Activated gamma-delta T cell treated with anti-CD3 and anti-CD28 coated beads, Interleukin-2, amount 50 U/mL, for 16 hours (primary cell): ENCODE results near the gene ATL1.
"Not testable (repeated sequence)": the region's sequence is repeated elsewhere in the genome, so short reads cannot be mapped to it uniquely, and the experiment has no call there.

Experiments used
- DNase-seq: peaks from one replicate; pipeline ENCODE4 v3.0.0-alpha.2; 2020; ENCODE audit warnings: low read depth

The ATL1 gene

DNA sequence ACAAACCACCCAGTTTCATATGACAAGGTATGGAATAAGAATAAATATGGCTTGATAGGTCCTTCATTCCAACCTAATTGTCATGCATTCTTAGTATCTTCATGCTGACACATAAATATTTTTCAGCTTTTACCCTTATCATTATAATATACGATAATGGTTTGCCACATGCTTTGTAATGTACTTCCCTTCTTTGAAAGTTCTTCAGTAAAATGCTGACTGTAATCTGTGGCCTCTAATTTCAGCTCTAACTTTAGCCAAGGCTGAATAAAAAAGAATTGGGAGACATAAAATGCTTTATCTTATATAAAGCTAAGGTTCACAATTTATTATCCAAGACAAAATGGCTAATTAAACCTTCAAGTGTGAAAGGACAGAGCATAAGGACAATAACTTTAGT lies 24.9 kb upstream of the ATL1 start:
- no peak for DNase-seq

DNA sequence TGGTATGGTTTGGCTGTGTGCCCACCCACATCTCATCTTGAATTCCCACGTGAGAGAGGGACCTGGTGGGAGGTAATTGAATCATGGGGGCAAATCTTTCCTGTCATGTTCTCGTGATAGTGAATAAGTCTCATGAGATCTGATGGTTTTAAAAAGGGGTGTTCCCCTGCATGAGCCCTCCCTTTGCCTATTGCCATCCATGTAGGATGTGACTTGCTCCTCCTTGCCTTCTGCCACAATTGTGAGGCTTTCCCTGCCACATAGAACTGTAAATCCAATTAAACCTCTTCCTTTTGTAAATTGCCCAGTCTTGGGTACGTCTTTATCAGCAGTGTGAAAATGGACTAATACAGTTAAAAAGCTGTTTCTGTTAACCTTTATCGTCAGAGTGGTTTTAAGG lies 21.9 kb upstream of the ATL1 start:
- DNase-seq, result not testable (repeated sequence)

DNA sequence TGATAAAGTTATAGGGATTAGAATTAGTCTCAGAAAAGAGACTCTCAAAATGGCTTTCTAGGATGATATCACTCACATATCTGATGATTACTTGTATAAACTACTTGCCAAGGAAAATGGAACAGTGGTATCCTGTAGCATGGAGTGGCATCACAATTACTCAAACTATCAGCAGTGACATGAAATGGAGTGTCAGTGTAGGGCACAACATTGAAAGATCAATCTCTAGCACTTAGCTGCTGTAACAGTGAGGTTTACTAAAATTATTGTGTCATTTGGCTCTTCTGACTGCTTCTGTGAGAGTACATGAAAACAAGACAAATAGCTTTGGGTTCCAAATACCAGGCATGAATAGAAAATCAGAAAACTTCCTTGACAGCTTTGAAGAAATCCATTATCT lies 20.9 kb upstream of the ATL1 start:
- no peak for DNase-seq

DNA sequence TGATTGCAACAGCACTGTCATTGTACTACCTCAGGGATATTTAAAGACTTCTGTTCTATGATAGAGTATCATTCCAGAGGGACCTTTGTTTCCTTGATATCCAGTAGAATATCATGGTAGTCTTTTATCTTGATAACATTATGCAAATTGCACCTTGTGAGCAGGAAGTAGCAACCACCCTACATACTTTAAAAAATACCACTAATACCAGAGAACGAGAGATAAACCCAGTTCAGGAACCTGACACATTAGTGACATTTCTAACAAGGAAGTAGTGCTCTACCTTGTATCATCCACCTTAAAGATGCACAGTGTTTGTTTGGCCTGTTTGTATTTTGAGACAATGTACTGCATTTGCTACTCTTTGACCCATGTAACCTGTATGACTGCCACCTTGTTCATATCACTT lies 18.8 kb upstream of the ATL1 start:
- DNase-seq, result no peak

DNA sequence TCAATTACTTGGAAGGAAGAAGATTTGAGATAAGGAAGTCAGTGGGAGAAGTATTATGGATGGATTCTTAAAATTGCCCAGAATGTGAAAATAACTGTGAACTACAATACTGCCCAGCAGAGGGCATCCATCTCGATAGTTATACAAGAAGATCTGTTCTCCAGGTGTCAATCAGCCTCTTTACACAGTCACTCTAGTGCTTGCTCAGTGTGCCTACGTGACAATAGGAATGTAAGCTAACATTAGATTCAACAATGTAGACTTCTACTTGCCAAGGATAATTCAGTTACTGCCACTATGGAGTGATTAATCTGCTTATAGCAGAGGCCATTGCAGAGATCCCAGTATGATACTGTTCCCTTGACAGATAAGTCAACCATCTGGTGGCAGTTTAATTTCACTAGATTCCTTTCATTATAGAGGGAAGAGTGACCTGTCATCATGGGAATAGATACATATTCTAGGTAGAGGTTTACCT lies 17.0 kb upstream of the ATL1 start:
- no peak for DNase-seq

DNA sequence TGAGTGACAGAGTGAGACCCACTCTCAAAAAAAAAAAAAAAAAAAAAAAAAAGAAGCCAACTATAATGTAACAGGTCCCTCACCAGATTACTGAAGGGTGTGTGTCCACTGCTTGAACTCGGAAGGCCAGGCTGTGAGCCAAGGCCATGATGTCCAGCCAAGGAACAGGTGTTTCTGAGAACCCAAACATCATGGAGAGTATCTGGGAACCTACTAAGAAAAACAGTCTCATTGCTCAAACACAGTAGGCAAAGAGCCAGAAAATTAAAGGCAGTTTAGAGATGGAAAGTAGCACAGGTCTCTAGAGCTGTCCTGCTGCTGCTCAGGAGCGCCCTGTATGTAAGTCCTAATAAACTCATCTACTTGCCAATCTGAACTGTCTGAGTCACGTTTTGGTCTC lies 15.0 kb upstream of the ATL1 start:
- no peak for DNase-seq

DNA sequence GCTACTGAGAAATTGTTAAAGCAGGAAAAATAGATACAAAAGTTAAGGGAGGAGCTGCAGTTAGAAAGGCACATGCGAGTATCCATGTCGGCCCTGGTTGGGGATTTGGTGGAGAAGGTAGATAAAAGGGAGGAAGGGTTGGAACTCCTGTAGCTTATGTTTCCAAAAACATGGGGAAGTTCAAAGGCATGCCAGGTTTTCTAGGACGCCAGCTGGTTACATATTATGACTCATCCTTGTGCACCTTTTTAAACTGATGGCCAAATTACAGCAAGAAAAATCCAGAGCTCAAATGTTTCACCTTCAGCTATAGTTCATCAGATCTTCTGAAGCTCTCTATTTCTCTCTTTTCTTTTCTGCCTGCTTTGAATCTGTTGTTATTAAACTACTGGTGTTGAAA lies 14.3 kb upstream of the ATL1 start:
- no peak for DNase-seq

DNA sequence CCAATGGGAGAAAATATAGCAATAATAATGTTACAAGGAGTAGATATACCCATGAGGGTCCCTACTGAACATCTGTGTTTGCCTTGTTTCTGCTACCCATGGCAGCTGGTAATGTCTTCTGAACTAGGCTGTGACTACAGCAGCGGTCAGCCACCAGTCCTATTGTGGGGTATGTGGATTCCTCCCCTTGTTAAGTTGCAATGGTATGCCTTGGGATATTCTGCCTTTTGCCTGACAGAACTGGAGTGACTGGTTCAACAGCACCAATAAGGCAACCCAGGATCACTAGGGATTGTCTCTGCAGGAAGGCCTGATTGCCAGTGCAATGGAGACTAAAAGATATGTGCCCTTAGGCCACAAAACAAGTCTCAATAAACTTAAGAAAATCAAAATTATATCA lies 9.7 kb upstream of the ATL1 start:
- no peak for DNase-seq

DNA sequence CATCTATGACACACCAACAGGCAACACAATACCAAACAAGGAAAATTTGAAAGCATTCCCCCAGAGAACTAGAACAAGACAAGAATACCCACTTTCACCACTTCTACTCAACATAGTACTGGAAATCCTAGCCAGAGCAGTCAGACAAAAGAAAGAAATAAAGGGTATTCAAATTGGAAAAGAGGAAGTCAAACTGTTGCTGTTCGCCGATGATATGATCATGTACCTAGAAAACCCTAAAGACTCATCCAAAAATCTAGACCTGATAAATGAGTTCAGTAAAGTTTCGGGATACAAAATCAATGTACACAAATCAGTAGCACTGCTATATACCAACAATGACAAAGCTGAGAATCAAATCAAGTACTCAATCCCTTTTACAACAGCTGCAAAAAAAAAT lies 8.1 kb upstream of the ATL1 start:
- no peak for DNase-seq

DNA sequence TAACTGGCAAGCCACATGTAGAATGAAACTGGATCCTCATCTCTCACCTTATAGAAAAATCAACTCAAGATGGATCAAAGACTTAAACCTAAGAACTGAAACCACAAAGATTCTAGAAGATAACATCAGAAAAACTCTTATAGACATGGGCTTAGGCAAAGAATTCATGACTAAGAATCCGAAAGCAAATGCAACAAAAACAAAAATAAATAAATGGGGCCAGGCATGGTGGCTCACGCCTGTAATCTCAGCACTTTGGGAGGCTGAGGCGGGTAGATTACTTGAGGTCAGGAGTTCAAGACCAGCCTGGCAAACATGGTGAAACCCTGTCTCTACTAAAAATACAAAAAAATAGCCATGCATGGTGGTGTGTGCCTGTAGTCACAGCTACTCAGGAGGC lies 7.1 kb upstream of the ATL1 start:
- not testable (repeated sequence) for DNase-seq

DNA sequence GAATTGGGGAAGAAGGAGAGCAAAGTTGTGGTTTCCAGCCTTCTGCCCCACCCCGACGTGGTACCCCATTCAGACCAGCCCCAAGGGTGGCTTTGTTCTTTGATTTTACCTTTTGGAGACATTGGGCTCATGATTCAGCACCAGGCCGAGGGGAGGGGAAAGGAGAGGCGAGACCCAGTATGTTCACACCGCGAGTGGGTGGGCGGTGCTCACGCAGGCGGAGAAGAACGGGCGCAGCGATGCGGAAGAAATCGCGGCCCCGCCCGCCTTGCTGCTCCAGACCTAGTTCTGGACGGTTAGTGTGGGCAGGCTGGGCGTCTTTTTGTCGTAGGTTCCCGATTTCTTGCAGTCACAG lies 963 bp downstream of the ATL1 start:
- DNase-seq, result peak; percentile 25

DNA sequence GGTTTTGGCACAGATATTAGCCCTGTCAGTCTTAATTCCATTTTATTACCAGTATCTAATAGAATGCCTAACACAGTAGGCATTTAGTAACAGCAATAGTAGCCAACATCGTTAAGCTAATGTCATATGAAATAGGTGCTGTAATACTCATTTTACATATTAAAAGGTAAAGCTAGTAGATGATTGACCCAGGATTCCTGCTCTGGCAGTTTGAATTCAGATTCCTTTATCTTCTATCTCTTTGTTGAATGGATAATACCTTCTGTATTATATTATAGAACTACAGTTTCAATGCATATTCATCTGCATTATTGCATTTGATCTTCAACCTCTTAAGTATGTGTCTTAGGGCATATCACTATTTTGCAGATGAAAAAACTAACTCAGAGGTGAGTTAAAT lies 2.9 kb downstream of the ATL1 start:
- no peak for DNase-seq

DNA sequence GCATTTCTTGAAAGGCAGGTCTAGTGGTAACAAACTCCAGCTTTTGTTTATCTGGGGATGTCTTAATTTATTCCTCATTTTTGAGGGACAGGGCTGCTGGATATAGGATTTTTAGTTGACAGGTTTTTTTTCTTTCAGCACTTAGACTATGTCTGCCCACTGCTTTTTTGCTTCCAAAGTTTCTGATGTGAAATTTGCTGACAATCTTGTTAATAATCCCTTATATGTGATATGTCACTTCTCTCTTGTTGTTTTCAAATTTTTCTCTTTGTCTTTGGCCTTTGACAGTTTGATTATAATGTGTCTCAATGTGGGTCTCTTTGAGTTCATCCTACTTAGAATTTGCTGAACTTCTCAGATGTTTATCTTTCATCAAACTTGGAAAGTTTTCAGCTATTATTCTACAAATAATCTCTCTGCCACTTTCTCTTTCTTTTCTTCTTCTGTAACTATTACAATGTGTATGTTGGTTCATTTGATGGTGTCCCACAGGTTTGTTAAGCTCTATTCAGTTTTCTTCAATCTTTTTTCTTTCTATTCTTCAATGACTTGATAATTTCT lies 9.8 kb downstream of the ATL1 start:
- no peak for DNase-seq

DNA sequence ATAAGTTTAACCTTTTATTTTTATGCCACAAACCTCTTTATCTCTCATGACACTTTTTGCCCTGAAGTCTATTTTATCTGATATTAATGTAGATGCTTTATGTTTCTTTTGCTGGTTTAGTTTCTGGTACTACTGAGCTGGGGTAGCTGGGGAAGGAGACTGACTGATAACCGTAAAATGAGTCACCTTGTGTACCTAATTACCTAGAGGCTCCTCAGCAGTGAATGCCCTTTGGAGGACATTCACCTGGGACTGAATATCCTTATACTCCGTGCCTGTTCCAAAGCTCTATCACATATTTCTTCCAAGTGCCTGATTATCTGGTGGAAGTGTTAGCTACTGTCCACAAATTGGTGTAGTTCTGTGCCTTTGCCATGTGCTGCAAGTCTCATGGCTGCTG lies 13.9 kb downstream of the ATL1 start:
- DNase-seq, result no peak

DNA sequence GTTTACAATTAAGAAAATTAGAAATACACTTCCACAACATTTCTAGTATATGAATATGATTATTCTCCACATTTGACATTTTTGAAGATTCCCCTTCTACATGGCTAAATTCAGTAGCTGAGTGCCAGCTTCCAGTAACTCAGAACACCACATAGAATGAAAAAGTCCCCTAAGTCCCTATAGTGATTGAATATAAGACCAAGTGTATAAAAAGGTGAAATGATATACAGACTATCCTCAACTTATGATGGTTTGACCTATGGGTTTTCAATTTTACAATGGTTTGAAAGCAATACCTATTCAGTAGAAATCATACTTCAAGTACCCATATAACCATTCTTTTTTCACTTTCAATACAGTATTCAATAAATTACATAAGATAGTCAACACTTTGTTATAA lies 15.8 kb downstream of the ATL1 start:
- DNase-seq, result no peak

DNA sequence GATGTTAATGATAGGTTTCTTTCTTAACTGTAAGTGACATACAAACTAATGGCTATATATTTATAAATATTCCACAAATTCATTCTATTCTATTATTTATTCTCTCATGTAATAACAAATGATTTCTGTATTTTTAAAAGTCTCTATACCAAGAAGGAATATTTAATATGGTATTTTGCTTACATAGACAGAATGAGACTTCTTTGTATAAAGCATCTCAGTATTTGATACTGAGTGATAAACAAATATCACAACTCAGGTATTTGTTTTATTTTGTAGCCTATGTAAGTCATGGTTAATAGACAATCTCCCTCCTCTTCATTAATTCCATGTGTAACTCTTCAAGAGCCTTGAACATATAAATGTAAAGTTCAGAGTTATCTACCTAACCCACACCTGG lies 18.0 kb downstream of the ATL1 start:
- no peak for DNase-seq

DNA sequence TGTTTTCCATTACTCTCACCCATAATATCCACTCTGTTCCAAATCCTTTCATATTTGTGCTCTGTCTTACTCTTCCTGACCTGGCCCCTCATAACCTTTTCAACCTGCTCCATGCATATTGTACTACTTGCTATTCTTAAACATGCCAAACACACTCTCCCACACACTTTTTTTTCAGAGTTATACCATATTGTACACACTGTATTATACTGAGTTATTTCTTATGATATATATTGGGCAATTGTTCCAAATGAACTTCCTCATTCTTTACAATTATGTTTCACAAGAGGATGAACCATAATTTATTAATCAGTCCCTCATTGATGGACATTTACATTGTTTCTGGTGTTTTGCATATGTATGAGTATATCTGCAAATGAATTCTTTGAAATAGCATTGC lies 18.5 kb downstream of the ATL1 start:
- no peak for DNase-seq

DNA sequence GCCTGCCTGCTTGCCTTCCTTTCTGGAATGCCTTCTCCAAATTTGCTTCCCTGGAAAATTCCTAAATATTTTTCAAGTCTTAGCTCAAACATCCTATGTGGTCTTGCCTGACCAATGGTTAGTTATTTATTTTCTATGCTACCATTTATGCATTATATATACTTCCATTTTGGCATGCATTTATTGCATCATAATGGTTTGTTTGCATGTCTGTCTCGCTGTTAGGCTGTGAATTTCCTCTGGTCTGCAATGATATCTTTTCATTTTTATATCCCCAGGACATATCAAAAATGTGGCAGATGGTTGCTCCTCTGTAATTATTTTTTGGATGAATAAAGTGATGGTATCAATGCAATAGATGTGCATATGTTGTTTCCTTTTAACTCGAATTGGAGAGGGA lies 30.5 kb downstream of the ATL1 start:
- DNase-seq, result no peak

DNA sequence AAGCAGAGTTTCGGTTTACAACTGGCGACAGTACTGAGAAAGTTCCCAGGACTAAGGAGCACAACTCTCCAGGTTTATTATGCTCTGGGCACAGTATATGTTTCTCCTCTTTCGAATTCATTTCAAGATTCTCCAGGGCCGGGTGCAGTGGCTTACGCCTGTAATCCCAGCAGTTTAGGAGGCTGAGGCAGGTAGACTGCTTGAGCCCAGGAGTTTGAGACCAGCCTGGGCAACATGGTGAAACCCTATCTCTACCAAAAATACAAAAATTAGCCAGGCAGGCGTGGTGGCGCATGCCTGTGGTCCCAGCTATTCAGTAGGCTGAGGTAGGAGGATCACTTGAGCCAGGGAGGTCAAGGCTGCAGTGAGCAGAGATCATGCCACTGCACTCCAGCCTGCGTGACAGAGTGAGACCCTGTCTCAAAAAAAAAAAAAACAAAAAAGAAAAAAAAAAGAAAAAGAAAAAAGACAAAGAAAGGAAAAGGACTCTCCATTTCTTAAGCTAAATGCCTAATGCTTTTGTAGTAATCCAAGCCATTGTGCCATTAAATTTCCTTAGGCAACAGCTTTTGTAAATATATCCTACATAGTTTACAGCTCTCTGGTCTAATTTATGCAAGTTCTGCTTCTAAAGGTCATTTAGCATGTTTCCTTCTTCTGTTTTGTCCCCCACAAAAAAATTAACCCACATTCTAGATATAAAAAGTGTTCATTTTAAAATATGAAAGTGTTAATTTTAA lies 34.8 kb downstream of the ATL1 start:
- DNase-seq, result no peak

DNA sequence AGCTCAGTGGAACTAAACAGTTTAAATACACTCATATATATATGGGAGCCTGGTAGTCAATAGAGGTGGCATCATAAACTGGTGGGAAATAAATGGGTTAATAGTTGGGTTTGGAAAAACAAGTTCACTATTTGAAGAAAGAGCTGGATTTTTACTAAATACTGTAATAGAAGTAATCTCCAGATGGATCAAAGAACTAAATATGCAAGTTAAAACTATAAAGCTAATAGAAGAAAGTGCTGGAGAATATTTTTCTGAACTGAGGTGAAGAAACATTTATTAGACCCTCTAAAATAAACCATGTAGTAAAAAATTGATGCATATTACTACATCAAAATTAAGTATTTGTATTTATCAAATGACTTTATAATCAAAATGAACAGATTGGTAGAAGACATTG lies 38.8 kb downstream of the ATL1 start:
- DNase-seq, result no peak

DNA sequence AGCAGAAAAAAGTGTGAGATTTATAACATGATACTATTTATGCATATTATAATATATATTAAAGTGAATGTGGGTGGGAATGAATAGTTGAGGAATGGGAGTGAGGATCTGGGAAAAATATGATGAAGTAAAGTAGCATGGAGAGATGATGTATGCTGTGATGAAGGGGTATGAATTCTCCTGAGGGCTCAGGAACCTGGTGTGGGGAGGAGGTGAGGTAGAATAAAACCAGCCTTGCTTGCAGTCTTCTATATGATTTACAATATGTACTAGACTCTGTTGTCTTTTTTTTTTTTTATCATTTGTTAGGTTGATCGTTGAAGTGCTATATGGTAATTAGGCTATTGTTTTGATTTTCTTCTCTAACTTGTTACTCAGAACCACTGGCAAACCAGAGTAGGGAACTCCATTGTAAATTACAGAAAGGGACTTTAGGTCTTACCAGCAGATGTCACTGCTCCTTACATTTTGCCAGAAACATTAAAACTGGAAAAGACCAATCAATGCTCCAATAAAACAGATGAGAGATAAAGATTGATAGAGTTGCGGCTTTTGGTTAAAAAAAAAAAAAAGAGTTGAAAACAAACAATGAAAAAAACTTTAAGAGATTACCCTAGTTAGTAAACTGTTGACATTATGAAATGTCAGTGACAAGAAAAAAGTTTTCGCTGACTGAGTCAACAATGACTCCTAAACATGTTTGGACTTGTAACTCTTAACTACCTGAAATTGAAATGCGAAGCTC lies 39.9 kb downstream of the ATL1 start:
- DNase-seq, result no peak

DNA sequence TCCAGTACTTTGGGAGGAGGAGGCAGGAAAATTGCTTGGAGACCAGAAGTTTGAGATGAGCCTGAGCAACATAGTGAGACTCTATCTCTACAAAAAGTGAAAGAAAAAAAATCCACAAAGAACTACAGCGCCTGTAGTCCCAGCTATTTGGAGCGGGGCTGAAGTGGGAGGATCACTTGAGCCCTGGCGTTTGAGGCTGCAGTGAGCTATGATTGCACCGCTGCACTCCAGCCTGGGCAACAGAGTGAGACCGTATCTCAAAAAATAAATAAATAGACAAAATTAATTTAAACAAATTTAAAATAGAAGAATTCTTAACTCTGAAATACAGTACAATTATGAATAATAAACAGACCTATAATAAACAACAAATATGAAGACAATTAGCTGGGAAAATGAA lies 40.9 kb downstream of the ATL1 start:
- no peak for DNase-seq

DNA sequence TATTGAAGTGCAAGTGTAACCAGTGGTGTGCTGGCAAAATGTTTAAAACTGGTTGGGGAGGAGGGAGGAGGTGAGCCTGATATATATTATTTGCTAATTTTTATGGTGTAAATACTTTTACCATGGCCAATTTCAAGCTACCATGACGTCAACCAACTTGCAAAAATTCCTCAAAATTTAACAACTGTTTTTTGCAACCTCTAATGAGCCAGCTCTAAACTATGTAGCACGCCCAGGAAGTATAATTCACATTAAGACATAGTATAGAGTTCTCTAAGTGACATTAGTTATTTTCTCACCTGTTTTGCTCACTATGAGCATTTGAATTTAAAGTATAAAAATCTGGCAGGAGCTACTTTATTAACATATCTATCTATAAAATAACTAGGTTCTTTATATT lies 41.4 kb downstream of the ATL1 start:
- no peak for DNase-seq

DNA sequence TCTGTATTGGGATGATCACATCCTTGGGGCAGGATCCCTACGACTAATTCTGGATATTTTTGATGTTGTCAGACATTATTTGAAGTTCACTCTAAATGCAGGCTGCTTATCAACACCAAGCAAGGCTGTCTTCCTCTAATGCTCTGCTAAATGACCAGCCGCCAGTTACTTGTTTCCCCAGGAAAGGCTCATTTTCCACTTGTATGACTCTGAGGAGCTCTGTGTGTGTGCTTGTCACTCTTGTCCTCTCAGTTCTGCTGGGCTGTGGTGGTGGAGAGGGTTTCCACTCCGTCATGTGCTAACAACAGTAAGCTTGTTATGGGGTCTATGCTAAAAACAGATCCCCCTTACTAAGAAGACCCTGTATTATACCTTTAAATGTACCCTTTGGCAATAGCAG lies 42.1 kb downstream of the ATL1 start:
- DNase-seq, result no peak
